A549 (cell line): ENCODE data around the gene NGRN. TPM values are rescaled to one million over a fixed set of nuclear protein-coding genes. Genes with fewer than 3 reads are reported as not detected.

ENCODE experiments used
- ATAC-seq, 2 experiments: fragments of 200-7000 bp in 1 of 2; fragments of >200 bp in 1 of 2; cut with Nextera tagmentation in 1 of 2; cut with Tn5 transposase in 1 of 2; 3 replicates each; pipeline versions ENCODE4 v1.8.0 to v1.9.1; 2018 to 2020; ENCODE audit warnings: mild to moderate bottlenecking in 1 of 2, moderate library complexity in 1 of 2
- CTCF ChIA-PET: fragments of 300-600 bp; sonication (Branson Sonifier 250); formaldehyde crosslinking; extraction: SDS; loops from one replicate; lab custom pipeline; 2021; ENCODE audit warnings: antibody characterized with exemption, inconsistent platforms; lab: Yijun Ruan, JAX
- POLR2A ChIA-PET: fragments of 350-600 bp; formaldehyde crosslinking; extraction: SDS; loops from one replicate; lab custom pipeline; 2021; ENCODE audit warnings: antibody characterized with exemption, inconsistent platforms; lab: Yijun Ruan, JAX
- DNase-seq, 2 experiments: peaks; one replicate each; pipeline versions ENCODE4 v3.0.0 to v3.0.0-alpha.2; 2011 to 2016; ENCODE audit warnings: low read depth in 1 of 2, low spot score in 1 of 2
- FAIRE-seq: peaks from 2 replicates; lab custom pipeline; 2011; peaks lifted over from hg19 to GRCh38; lab: Jason Lieb, UNC
- H3K27ac ChIP-seq, 2 experiments: fragments of >200 bp; sonication (Bioruptor Twin); formaldehyde crosslinking; 3 replicates each; pipeline ENCODE4 v1.5.1; 2016 to 2017
- H3K4me1 ChIP-seq: fragments of >200 bp; sonication (Bioruptor Twin); formaldehyde crosslinking; 3 replicates; pipeline ENCODE4 v1.6.1; 2016
- H3K4me2 ChIP-seq: fragments of >200 bp; sonication (Bioruptor Twin); formaldehyde crosslinking; 3 replicates; pipeline ENCODE4 v1.6.1; 2016
- H3K4me3 ChIP-seq: fragments of >200 bp; sonication (Bioruptor Twin); formaldehyde crosslinking; 3 replicates; pipeline ENCODE4 v1.5.1; 2016
- H3K9me3 ChIP-seq: fragments of >200 bp; sonication (Bioruptor Twin); formaldehyde crosslinking; 3 replicates; pipeline ENCODE4 v1.6.1; 2016
- CHD2 ChIP-seq: fragments of 150-350 bp; IDR thresholded peaks from 2 replicates; pipeline ENCODE4 v1.6.1; 2014; ENCODE audit warnings: low read length; ENCODE audit not compliant: partially characterized antibody
- CTCF ChIP-seq: fragments of >200 bp; sonication (Bioruptor Twin); formaldehyde crosslinking; IDR thresholded peaks from 3 replicates; pipeline ENCODE4 v1.5.1; 2016
- EHF ChIP-seq: fragments of 250-450 bp; sonication (Bioruptor Pico); IDR thresholded peaks from 2 replicates; pipeline ENCODE4 v1.5.0; 2020; ENCODE audit warnings: mild to moderate bottlenecking
- ELK1 ChIP-seq: fragments of 150-350 bp; IDR thresholded peaks from 2 replicates; pipeline ENCODE4 v1.6.1; 2014; ENCODE audit warnings: low read depth, mild to moderate bottlenecking, low read length
- EP300 ChIP-seq, 2 experiments: fragments of >200 bp; sonication (Bioruptor Twin); formaldehyde crosslinking; IDR thresholded peaks; 2 replicates in 1 of 2; 3 replicates in 1 of 2; pipeline ENCODE4 v1.6.1; 2016 to 2017
- FOSB ChIP-seq: fragments of 250-450 bp; sonication (Bioruptor Pico); IDR thresholded peaks from 2 replicates; pipeline ENCODE4 v1.5.0; 2020; ENCODE audit warnings: mild to moderate bottlenecking, moderate library complexity
- FOSL2 ChIP-seq, 2 experiments: fragments of 450-650 bp in 1 of 2; fragments of >200 bp in 1 of 2; sonication (Bioruptor Twin) in 1 of 2; formaldehyde crosslinking; IDR thresholded peaks; 2 replicates each; pipeline versions ENCODE4 v1.5.0 to v1.6.1; 2016 to 2020; ENCODE audit warnings: mild to moderate bottlenecking in 1 of 2, moderate library complexity in 1 of 2
- HES2 ChIP-seq: fragments of >200 bp; sonication (Bioruptor Twin); formaldehyde crosslinking; IDR thresholded peaks from 2 replicates; pipeline ENCODE4 v1.6.1; 2016
- HOXA7 ChIP-seq: fragments of 250-450 bp; sonication (Bioruptor Pico); IDR thresholded peaks from 2 replicates; pipeline ENCODE4 v1.5.0; 2020; ENCODE audit warnings: mild to moderate bottlenecking, moderate library complexity
- MAX ChIP-seq: IDR thresholded peaks from 2 replicates; pipeline ENCODE4 v1.6.1; 2012
- MYC ChIP-seq: IDR thresholded peaks from 2 replicates; pipeline ENCODE4 v1.6.1; 2012; ENCODE audit warnings: mild to moderate bottlenecking, inconsistent platforms, low read length, improper control_type of control experiment, borderline replicate concordance
- NFE2L2 ChIP-seq: fragments of 150-350 bp; conservative IDR thresholded peaks from 2 replicates; pipeline ENCODE4 v1.6.1; 2014; ENCODE audit warnings: low read length
- NPAS2 ChIP-seq: fragments of 250-450 bp; sonication (Bioruptor Pico); IDR thresholded peaks from 2 replicates; pipeline ENCODE4 v1.8.0; 2022; ENCODE audit warnings: mild to moderate bottlenecking, moderate library complexity, borderline replicate concordance
- POLR2A ChIP-seq: IDR thresholded peaks from 2 replicates; pipeline ENCODE4 v1.6.1; 2012; ENCODE audit warnings: mild to moderate bottlenecking, low read length
- RFX5 ChIP-seq: fragments of 450-650 bp; IDR thresholded peaks from 2 replicates; pipeline ENCODE4 v1.7.1; 2014; ENCODE audit warnings: antibody characterized with exemption, mild to moderate bottlenecking, moderate library complexity
- RNF2 ChIP-seq: fragments of 200-600 bp; sonication (generic); IDR thresholded peaks from 2 replicates; pipeline ENCODE4 v1.6.1; 2016; ENCODE audit warnings: low read depth, mild to moderate bottlenecking, antibody characterized with exemption, moderate library complexity, borderline replicate concordance
- TFCP2L1 ChIP-seq: fragments of 250-450 bp; sonication (Bioruptor Pico); IDR thresholded peaks from 2 replicates; pipeline ENCODE4 v1.5.0; 2021; ENCODE audit warnings: mild to moderate bottlenecking
- USF2 ChIP-seq: fragments of 450-650 bp; IDR thresholded peaks from 2 replicates; pipeline ENCODE4 v1.6.1; 2014; ENCODE audit warnings: antibody characterized with exemption
- WGBS: methylation state at CpG from one replicate; pipeline ENCODE4 v1.1.6; 2017; ENCODE audit errors: missing lambda C conversion rate; 5-methylcytosine and 5-hydroxymethylcytosine counted together
- polyA plus RNA-seq, 4 experiments: library from polyadenylated mRNA; depleted of rRNA in 3 of 4; stranded (reverse); fragments of >200 nt; fragmentation: RNase III in 1 of 4; extraction: RNeasy Plus Mini Kit Qiagen cat#74134 plus additional on column Dnase treatment in 1 of 4; gene quantifications; 2 replicates in 3 of 4; 3 replicates in 1 of 4; pipeline ENCODE4 v1.2.3, GENCODE V29; 2011 to 2017

NGRN gene
- polyA plus RNA-seq, 2 of the 4 experiments (the other 2 are of a cell fraction) = 83.2 to 159 TPM

GRCh38 chr15:90264671-90265070, 801 bp upstream of the NGRN start:
- peak; percentile 43 for TF ChIP-seq POLR2A
- TF ChIP-seq FOSL2 (IDR thresholded peaks at IDR 0.05) = no peak
- peak; percentile 40 for TF ChIP-seq FOSL2 (CRISPR knock-in tag; IDR thresholded peaks at IDR 0.05)
- no peak for TF ChIP-seq HES2
- no peak for TF ChIP-seq CTCF
- no peak for TF ChIP-seq ELK1
- TF ChIP-seq MYC = 0 out of 2 replicates have a peak, but pooled peaks have one; percentile 31
- Histone ChIP-seq H3K4me3 (peak overlapping the region; percentile 77), H3K4me1 (peaks cover 34% of the 10 kb centered on the region), H3K9me3 (no peaks in the 10 kb centered on the region), H3K4me2 (peak overlapping the region; percentile 88), H3K27ac (peak overlapping the region; percentile 86 to 97)
- FAIRE-seq = no peak
- DNase-seq = peak; percentile 18 to 36
- peak; percentile 7 to 9; a peak in 3 of 6 replicates for ATAC-seq
- ChIA-PET CTCF (interaction anchor here (1.0 kb wide), 1 partner anchor 29 kb away, joined by 4 read pairs; no protein-coding TSS in a partner anchor), POLR2A (no interaction called here)
- WGBS = 14% methylated on average over 4 of the region's 4 CpGs

GRCh38 chr15:90266061-90266431, 574 bp downstream of the NGRN start:
- peak overlapping the region; percentile 88 for H3K4me2 ChIP-seq
- ChIA-PET POLR2A (interaction anchor here (0.9 to 1.3 kb wide), 6 partner anchors 9 to 64 kb away, joined by 3 to 20 read pairs (median 4); partner anchors contain the start of genes CIB1, GDPGP1 and TTLL13), CTCF (interaction anchor here (0.7 to 1.4 kb wide), 3 partner anchors 32 to 45 kb away, joined by 3 to 6 read pairs (median 3); partner anchors contain the start of genes CIB1 and GDPGP1)
- H3K27ac ChIP-seq = peak overlapping the region; percentile 86 to 97
- FAIRE-seq (no peak), DNase-seq (peak; percentile 68 to 72), ATAC-seq (peak; percentile 60 to 72)
- no peaks in the 10 kb centered on the region for H3K9me3 ChIP-seq
- no peak for TF ChIP-seq RFX5
- TF ChIP-seq POLR2A = 0 out of 2 replicates have a peak, but pooled peaks have one; percentile 23
- no peak for TF ChIP-seq FOSB (CRISPR knock-in tag)
- TF ChIP-seq EP300 (IDR thresholded peaks at IDR 0.05) = no peak
- TF ChIP-seq EHF (CRISPR knock-in tag) = no peak
- no peak for TF ChIP-seq CHD2
- TF ChIP-seq NPAS2 (CRISPR knock-in tag) = no peak
- H3K4me3 ChIP-seq = peak overlapping the region; percentile 77
- 3% methylated on average over 16 of the region's 16 CpGs for WGBS
- peaks cover 37% of the 10 kb centered on the region for H3K4me1 ChIP-seq

GRCh38 chr15:90266485-90266884, 1.0 kb downstream of the NGRN start:
- H3K4me1 ChIP-seq = peaks cover 37% of the 10 kb centered on the region
- peak overlapping the region; percentile 86 to 97 for H3K27ac ChIP-seq
- 25% methylated on average over 15 of the region's 15 CpGs for WGBS
- peak overlapping the region; percentile 77 for H3K4me3 ChIP-seq
- H3K4me2 ChIP-seq = peak overlapping the region; percentile 88
- POLR2A ChIA-PET = interaction anchor here (0.9 to 1.3 kb wide), 5 partner anchors 9 to 65 kb away, joined by 3 to 20 read pairs (median 4); partner anchors contain the start of gene TTLL13
- no peak for TF ChIP-seq TFCP2L1 (CRISPR knock-in tag)
- TF ChIP-seq RNF2 = no peak
- no peak for TF ChIP-seq USF2
- no peak for TF ChIP-seq MAX
- no peak for TF ChIP-seq ELK1
- no peak for TF ChIP-seq NFE2L2
- TF ChIP-seq HES2 = no peak
- TF ChIP-seq CTCF = no peak
- TF ChIP-seq HOXA7 (CRISPR knock-in tag) = no peak
- TF ChIP-seq, all 56 proteins: peak for 0
- DNase-seq = no peak
- no peaks in the 10 kb centered on the region for H3K9me3 ChIP-seq
- no peak for FAIRE-seq
- CTCF ChIA-PET = interaction anchor here (0.8 to 2.3 kb wide), 4 partner anchors 20 to 45 kb away, joined by 3 to 8 read pairs (median 4); no protein-coding TSS in a partner anchor
- ATAC-seq = no peak
